H9 (cell line): ENCODE results near the gene TFIP11. TPM values are rescaled to one million over a fixed set of nuclear protein-coding genes. Genes with fewer than 3 reads are reported as not detected.
A peak's percentile ranks its signal among the peaks of the same experiment; 100 is the strongest.

ENCODE experiments used
- DNase-seq: peaks from one replicate; pipeline ENCODE4 v3.0.0-alpha.2; 2017
- H2AFZ ChIP-seq: one replicate; pipeline ENCODE4 v1.6.1; 2013; ENCODE audit warnings: mild to moderate bottlenecking, low read length, control low read depth, moderate library complexity
- H2AK5ac ChIP-seq: 2 replicates; pipeline ENCODE4 v1.6.1; 2013; ENCODE audit warnings: low read length, control low read depth, mixed read lengths; ENCODE audit not compliant: insufficient read length
- H2BK120ac ChIP-seq: one replicate; pipeline ENCODE4 v1.6.1; 2013; ENCODE audit warnings: low read depth, mild to moderate bottlenecking, low read length, control low read depth, inconsistent platforms; ENCODE audit not compliant: poor library complexity, severe bottlenecking
- H2BK12ac ChIP-seq: 2 replicates; pipeline ENCODE4 v1.6.1; 2013; ENCODE audit warnings: low read length, control low read depth, mixed read lengths, low read depth; ENCODE audit not compliant: insufficient read length
- H2BK15ac ChIP-seq: 2 replicates; pipeline ENCODE4 v1.6.1; 2013; ENCODE audit warnings: low read depth, low read length, control low read depth
- H2BK20ac ChIP-seq: one replicate; pipeline ENCODE4 v1.6.1; 2013; ENCODE audit warnings: low read depth, mild to moderate bottlenecking, low read length, control low read depth, inconsistent platforms; ENCODE audit not compliant: poor library complexity, severe bottlenecking
- H2BK5ac ChIP-seq: 2 replicates; pipeline ENCODE4 v1.6.1; 2013; ENCODE audit warnings: low read length, control low read depth, mixed read lengths; ENCODE audit not compliant: insufficient read length
- H3K14ac ChIP-seq: 2 replicates; pipeline ENCODE4 v1.6.1; 2013; ENCODE audit warnings: low read length, control low read depth; ENCODE audit not compliant: insufficient read depth
- H3K18ac ChIP-seq: 2 replicates; pipeline ENCODE4 v1.6.1; 2013; ENCODE audit warnings: low read depth, mild to moderate bottlenecking, mixed read lengths, low read length, control low read depth; ENCODE audit not compliant: insufficient read length
- H3K23ac ChIP-seq: 2 replicates; pipeline ENCODE4 v1.6.1; 2013; ENCODE audit warnings: low read length, control low read depth, mixed read lengths, low read depth; ENCODE audit not compliant: insufficient read length
- H3K23me2 ChIP-seq: 2 replicates; pipeline ENCODE4 v1.6.1; 2013; ENCODE audit warnings: low read depth, mild to moderate bottlenecking, mixed read lengths, low read length, control low read depth; ENCODE audit not compliant: insufficient read length, poor library complexity, severe bottlenecking
- H3K27ac ChIP-seq: 2 replicates; pipeline ENCODE4 v1.5.1; 2013; ENCODE audit warnings: low read length, control low read depth, mixed read lengths, low read depth; ENCODE audit not compliant: insufficient read length
- H3K27me3 ChIP-seq: 2 replicates; pipeline ENCODE4 v1.6.1; 2013; ENCODE audit warnings: low read length, control low read depth, inconsistent platforms; ENCODE audit not compliant: insufficient read depth
- H3K4ac ChIP-seq: 2 replicates; pipeline ENCODE4 v1.6.1; 2013; ENCODE audit warnings: low read depth, mild to moderate bottlenecking, control low read depth, inconsistent platforms, low read length, moderate library complexity
- H3K4me1 ChIP-seq: 2 replicates; pipeline ENCODE4 v1.6.1; 2013; ENCODE audit warnings: low read length, control low read depth, inconsistent platforms; ENCODE audit not compliant: insufficient read depth
- H3K4me2 ChIP-seq: 2 replicates; pipeline ENCODE4 v1.6.1; 2013; ENCODE audit warnings: low read length, control low read depth, mixed read lengths; ENCODE audit not compliant: insufficient read length, insufficient read depth
- H3K56ac ChIP-seq: 2 replicates; pipeline ENCODE4 v1.6.1; 2013; ENCODE audit warnings: low read depth, mild to moderate bottlenecking, mixed read lengths, low read length, control low read depth; ENCODE audit not compliant: insufficient read length
- H3K79me1 ChIP-seq: 2 replicates; pipeline ENCODE4 v1.6.1; 2013; ENCODE audit warnings: low read depth, mild to moderate bottlenecking, moderate library complexity, low read length, control low read depth, inconsistent platforms; ENCODE audit not compliant: insufficient read depth, poor library complexity, severe bottlenecking
- H3K79me2 ChIP-seq: 2 replicates; pipeline ENCODE4 v1.6.1; 2013; ENCODE audit warnings: low read length, control low read depth, inconsistent platforms; ENCODE audit not compliant: insufficient read depth
- H3K9ac ChIP-seq: 2 replicates; pipeline ENCODE4 v1.6.1; 2013; ENCODE audit warnings: low read length, control low read depth, mixed read lengths; ENCODE audit not compliant: insufficient read length; ENCODE audit errors: extremely low read depth
- H3K9me3 ChIP-seq: one replicate; pipeline ENCODE4 v1.6.1; 2013; ENCODE audit warnings: low read depth, low read length, inconsistent platforms; ENCODE audit not compliant: control insufficient read depth
- H3T11ph ChIP-seq: one replicate; pipeline ENCODE4 v1.6.1; 2013; ENCODE audit warnings: mild to moderate bottlenecking, low read length, control low read depth, inconsistent platforms
- H4K20me1 ChIP-seq: one replicate; pipeline ENCODE4 v1.6.1; 2013; ENCODE audit not compliant: control insufficient read depth, insufficient read length, insufficient read depth
- H4K5ac ChIP-seq: 2 replicates; pipeline ENCODE4 v1.6.1; 2013; ENCODE audit warnings: low read depth, mild to moderate bottlenecking, mixed read lengths, low read length, control low read depth; ENCODE audit not compliant: insufficient read length
- H4K8ac ChIP-seq: replicated peaks from 2 replicates; pipeline ENCODE4 v1.6.1; 2013; ENCODE audit warnings: low read length, control low read depth, mixed read lengths, low read depth; ENCODE audit not compliant: insufficient read length
- H4K91ac ChIP-seq: 2 replicates; pipeline ENCODE4 v1.6.1; 2013; ENCODE audit warnings: low read depth, mild to moderate bottlenecking, moderate library complexity, mixed read lengths, low read length, control low read depth; ENCODE audit not compliant: insufficient read length
- H3K27ac Mint-ChIP-seq, 3 experiments: 2 replicates in 2 of 3; 3 replicates in 1 of 3; pipeline ENCODE4 v1.8.0; 2020 to 2021; ENCODE audit warnings: mixed read lengths in 3 of 3, mild to moderate bottlenecking in 1 of 3, moderate library complexity in 1 of 3
- H3K27me3 Mint-ChIP-seq: 2 replicates; pipeline ENCODE4 v1.8.0; 2021; ENCODE audit warnings: low read depth, mild to moderate bottlenecking, moderate library complexity, mixed read lengths
- H3K36me3 Mint-ChIP-seq, 3 experiments: 2 replicates in 2 of 3; 3 replicates in 1 of 3; pipeline ENCODE4 v1.8.0; 2020 to 2021; ENCODE audit warnings: low read depth in 3 of 3, mixed read lengths in 3 of 3; ENCODE audit not compliant: insufficient read depth in 1 of 3
- H3K4me1 Mint-ChIP-seq, 2 experiments: 2 replicates each; pipeline ENCODE4 v1.8.0; 2020; ENCODE audit warnings: mixed read lengths in 2 of 2
- H3K4me3 Mint-ChIP-seq, 2 experiments: 2 replicates in 1 of 2; 3 replicates in 1 of 2; pipeline ENCODE4 v1.8.0; 2020 to 2021; ENCODE audit warnings: mild to moderate bottlenecking in 2 of 2, mixed read lengths in 2 of 2, moderate library complexity in 1 of 2
- H3K9me3 Mint-ChIP-seq, 2 experiments: 2 replicates in 1 of 2; 3 replicates in 1 of 2; pipeline ENCODE4 v1.8.0; 2020; ENCODE audit warnings: mild to moderate bottlenecking in 2 of 2, mixed read lengths in 2 of 2, moderate library complexity in 1 of 2
- CTCF ChIP-seq: fragments of 200-600 bp; sonication (generic); conservative IDR thresholded peaks from 3 replicates; pipeline ENCODE4 v1.8.0; 2021; ENCODE audit warnings: antibody characterized with exemption, mild to moderate bottlenecking
- WGBS: extraction: QIAGEN DNeasy Blood & Tissue Kit; methylation state at CpG from one replicate; pipeline ENCODE4 v1.1.7; 2013; ENCODE audit warnings: missing lambda C conversion rate, low lambda C conversion rate, mixed read lengths; ENCODE audit not compliant: insufficient read length; ENCODE audit errors: extremely low coverage; 5-methylcytosine and 5-hydroxymethylcytosine counted together
- total RNA-seq: library from RNA; stranded (reverse); gene quantifications from 2 replicates; pipeline ENCODE4 v1.2.1, GENCODE V29; 2021

Gene TFIP11
- total RNA-seq, 1 experiment from 2014 or later, result 36.4 TPM

DNA sequence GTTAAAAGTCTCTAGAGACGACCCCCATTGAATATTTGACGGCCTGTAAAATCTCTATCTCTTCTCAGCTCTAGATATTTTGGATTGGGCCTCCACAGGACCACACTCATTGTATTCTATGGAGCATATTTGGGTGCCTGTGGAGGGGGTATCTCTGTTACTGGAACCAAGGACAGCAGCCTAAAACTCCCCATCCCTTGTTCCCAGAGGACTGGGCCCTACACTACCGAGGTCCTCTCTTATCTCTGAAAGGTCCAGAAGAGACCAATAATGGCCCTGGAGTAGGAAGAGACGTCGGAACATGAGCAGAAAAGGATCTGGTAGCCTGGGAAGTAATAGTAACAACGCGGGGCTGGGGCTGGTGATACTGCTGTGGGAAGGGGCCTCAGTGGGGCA lies 29.2 kb downstream of the TFIP11 start:
- no peak overlapping the region for H2AFZ ChIP-seq
- H3K14ac ChIP-seq, result peak overlapping the region; percentile 86
- no peak overlapping the region for H2BK20ac ChIP-seq
- peak overlapping the region; percentile 99 to 100 (median 100) for H3K27ac Mint-ChIP-seq
- H2BK15ac ChIP-seq, result no peak overlapping the region
- no peak overlapping the region for H3K56ac ChIP-seq
- H3K79me1 ChIP-seq, result peaks cover 10% of the 10 kb centered on the region
- H2AK5ac ChIP-seq, result no peak overlapping the region
- H2BK120ac ChIP-seq, result no peak overlapping the region
- H3K4me1 ChIP-seq, result no peaks in the 10 kb centered on the region; the same call in 1 of the 2 replicates
- no peaks in the 10 kb centered on the region for H4K20me1 ChIP-seq
- H2BK5ac ChIP-seq, result no peak overlapping the region
- H3T11ph ChIP-seq, result no peak overlapping the region
- H2BK12ac ChIP-seq, result no peak overlapping the region
- peaks cover 1 to 28% (median 24%) of the 10 kb centered on the region in 3 experiments; a peak in 6 of 7 replicates for H3K36me3 Mint-ChIP-seq
- H3K23ac ChIP-seq, result no peak overlapping the region
- DNase-seq, result no peak
- no peak overlapping the region for H3K27ac ChIP-seq
- no peak overlapping the region for H4K5ac ChIP-seq
- no peak overlapping the region for H4K8ac ChIP-seq
- no peaks in the 10 kb centered on the region for H3K27me3 Mint-ChIP-seq
- no peak overlapping the region for H3K4ac ChIP-seq
- H3K18ac ChIP-seq, result peak overlapping the region; percentile 52
- H3K4me3 Mint-ChIP-seq, result peak overlapping the region; percentile 96 to 98
- no CpG with 5 or more reads among the region's 7 CpGs for WGBS
- peak overlapping the region; percentile 94 for H3K4me2 ChIP-seq
- TF ChIP-seq CTCF, result no peak
- H3K4me1 Mint-ChIP-seq, result peaks cover 43 to 44% of the 10 kb centered on the region in 2 experiments
- H4K91ac ChIP-seq, result no peak overlapping the region
- H3K9ac ChIP-seq, result peak overlapping the region; percentile 87
- H3K9me3 Mint-ChIP-seq, result no peaks in the 10 kb centered on the region; a peak in 1 of 5 replicates
- H3K27me3 ChIP-seq, result no peaks in the 10 kb centered on the region
- H3K23me2 ChIP-seq, result no peaks in the 10 kb centered on the region
- no peaks in the 10 kb centered on the region for H3K9me3 ChIP-seq
- peaks cover 3% of the 10 kb centered on the region; the same call in 1 of the 2 replicates for H3K79me2 ChIP-seq
